Kidney epithelial cell (primary cell): ENCODE measurements around the gene WWC2. TPM values are rescaled to one million over a fixed set of nuclear protein-coding genes. Genes with fewer than 3 reads are reported as not detected.
A peak's percentile ranks its signal among the peaks of the same experiment; 100 is the strongest.

ENCODE experiments used
- DNase-seq: peaks from one replicate; pipeline ENCODE4 v3.0.0-alpha.2; 2010; ENCODE audit warnings: low read depth
- H3K27me3 ChIP-seq: 2 replicates; pipeline ENCODE4 v1.6.0; 2011; ENCODE audit warnings: low read length; ENCODE audit not compliant: control insufficient read depth, insufficient read depth
- H3K36me3 ChIP-seq: 2 replicates; pipeline ENCODE4 v1.5.1; 2011; ENCODE audit warnings: low read length; ENCODE audit not compliant: control insufficient read depth, insufficient read depth
- H3K4me3 ChIP-seq: 2 replicates; pipeline ENCODE4 v1.5.1; 2011; ENCODE audit warnings: low read depth, mild to moderate bottlenecking, control low read depth, low read length
- CTCF ChIP-seq: IDR thresholded peaks from 2 replicates; pipeline ENCODE4 v1.5.1; 2011; ENCODE audit warnings: mild to moderate bottlenecking, moderate library complexity, low read length, control low read depth, inconsistent platforms; ENCODE audit not compliant: insufficient read depth, poor library complexity, severe bottlenecking
- total RNA-seq: library from RNA; depleted of rRNA; stranded (reverse); fragments of >200 nt; gene quantifications from 2 replicates; pipeline ENCODE4 v1.2.3, GENCODE V29; 2015

WWC2 gene
- total RNA-seq, 1 donor from 2014 or later, result 29.0 TPM

- no peak for TF ChIP-seq CTCF
- Histone ChIP-seq H3K4me3 (no peak overlapping the region), H3K27me3 (no peaks in the 10 kb centered on the region), H3K36me3 (no peaks in the 10 kb centered on the region)
- DNase-seq, result no peak
Measured at GRCh38 chr4:183360161-183360919, 261.3 kb downstream of the WWC2 start.

GRCh38 chr4:183362036-183362435 is 263.0 kb downstream of the WWC2 start:
- no peak overlapping the region for H3K4me3 ChIP-seq
- no peaks in the 10 kb centered on the region for H3K27me3 ChIP-seq
- DNase-seq, result no peak
- TF ChIP-seq CTCF, result no peak
- no peaks in the 10 kb centered on the region for H3K36me3 ChIP-seq

GRCh38 chr4:183362916-183363542 is 264.0 kb downstream of the WWC2 start:
- Histone ChIP-seq H3K27me3 (no peaks in the 10 kb centered on the region), H3K4me3 (no peak overlapping the region), H3K36me3 (no peaks in the 10 kb centered on the region)
- no peak for DNase-seq
- TF ChIP-seq CTCF, result peak; percentile 27

GRCh38 chr4:183364025-183364424 is 265.0 kb downstream of the WWC2 start:
- Histone ChIP-seq H3K36me3 (no peaks in the 10 kb centered on the region), H3K4me3 (no peak overlapping the region), H3K27me3 (no peaks in the 10 kb centered on the region)
- DNase-seq, result no peak
- no peak for TF ChIP-seq CTCF

- H3K27me3 ChIP-seq, result no peaks in the 10 kb centered on the region
- DNase-seq, result no peak
- no peaks in the 10 kb centered on the region for H3K36me3 ChIP-seq
- no peak for TF ChIP-seq CTCF
- no peak overlapping the region for H3K4me3 ChIP-seq
Measured at GRCh38 chr4:183366206-183366835, 267.3 kb downstream of the WWC2 start.
